HEK293 (cell line): ENCODE results near the gene ALG6.

ENCODE experiments used
- ZBTB10 ChIP-seq: fragments of 450-650 bp; formaldehyde crosslinking; IDR thresholded peaks from 2 replicates; pipeline ENCODE4 v1.5.1; 2016; ENCODE audit warnings: missing biosample characterization, missing genetic modification characterization
- ZNF654 ChIP-seq: fragments of 450-650 bp; formaldehyde crosslinking; IDR thresholded peaks from 2 replicates; pipeline ENCODE4 v1.5.1; 2016; ENCODE audit warnings: low read depth, missing biosample characterization, missing genetic modification characterization
- ZNF776 ChIP-seq: fragments of 450-650 bp; formaldehyde crosslinking; IDR thresholded peaks from 2 replicates; pipeline ENCODE4 v1.5.0; 2017; ENCODE audit warnings: missing biosample characterization, missing genetic modification characterization, borderline replicate concordance

GRCh38 chr1:63352736-63353135 lies 14.7 kb upstream of the ALG6 start:
- TF ChIP-seq ZBTB10 (tag by site-specific recombination) (no peak), ZNF776 (tag by site-specific recombination) (no peak), ZNF654 (tag by site-specific recombination) (no peak)
